Right lobe of liver (tissue), 6 donors: ENCODE data around the gene HPSE2. TPM values are rescaled to one million over a fixed set of nuclear protein-coding genes. Genes with fewer than 3 reads are reported as not detected.

Experiments
- ATAC-seq, 4 donors: fragments of 200-7000 bp; cut with Tn5 transposase; one replicate each; pipeline ENCODE4 v1.9.1; 2020; ENCODE audit warnings: mild to moderate bottlenecking in 4 of 4, moderate library complexity in 4 of 4
- DNase-seq, 3 donors: peaks; one replicate each; pipeline ENCODE4 v3.0.0-alpha.2; 2020
- H3K27ac ChIP-seq, 3 donors: fragments of 200-600 bp; one replicate each; pipeline ENCODE4 v1.8.0; 2022
- H3K27me3 ChIP-seq, 2 donors: fragments of 200-600 bp; one replicate each; pipeline ENCODE4 v1.8.0; 2022
- H3K36me3 ChIP-seq, 4 donors: fragments of 200-600 bp; sonication (generic) in 1 of 4; one replicate each; pipeline versions ENCODE4 v1.5.1 to v1.8.0; 2017 to 2022; ENCODE audit warnings: control low read depth in 1 of 4
- H3K4me1 ChIP-seq, 4 donors: fragments of 200-600 bp; sonication (generic) in 1 of 4; one replicate each; pipeline versions ENCODE4 v1.5.1 to v1.8.0; 2017 to 2022; ENCODE audit warnings: control low read depth in 1 of 4
- H3K4me3 ChIP-seq, 3 donors: fragments of 200-600 bp; one replicate each; pipeline ENCODE4 v1.8.0; 2022
- H3K9me3 ChIP-seq, 4 donors: fragments of 200-600 bp; sonication (generic) in 1 of 4; one replicate each; pipeline versions ENCODE4 v1.5.1 to v1.8.0; 2017 to 2022; ENCODE audit warnings: control low read depth in 1 of 4
- POLR2A ChIP-seq: fragments of 450-650 bp; IDR thresholded peaks from one replicate; pipeline ENCODE4 v1.6.1; 2017; ENCODE audit warnings: antibody characterized with exemption, mild to moderate bottlenecking
- WGBS: methylation state at CpG from one replicate; pipeline ENCODE4 v1.1.6; 2018; ENCODE audit warnings: low coverage, low lambda C conversion rate; ENCODE audit not compliant: insufficient coverage; ENCODE audit errors: missing lambda C conversion rate; 5-methylcytosine and 5-hydroxymethylcytosine counted together
- intact Hi-C, 2 donors: fragments of 100-400 bp; cut with DNase I; formaldehyde crosslinking; loops; one replicate each; pipeline versions ENCODE4 v1.11.2 to v1.14.1; 2022
- total RNA-seq, 6 experiments: library from RNA; depleted of rRNA in 2 of 6; stranded (reverse); fragments of >200 nt in 2 of 6; fragmentation: NEBNext Ultra II Directional in 3 of 6; extraction: Animal tissue kit (Norgen Biotek cat#: 25700) in 3 of 6; gene quantifications; one replicate each; pipeline versions ENCODE4 v1.1.0 to v1.2.4, GENCODE V29; 2016 to 2023
- TF ChIP-seq, protein P1 (sequence below), 4 donors: fragments of 200-600 bp in 3 of 4; fragments of 450-650 bp in 1 of 4; IDR thresholded peaks; one replicate each; pipeline versions ENCODE4 v1.5.1 to v1.8.0; 2016 to 2022; ENCODE audit warnings: antibody characterized with exemption in 4 of 4, mild to moderate bottlenecking in 2 of 4
- donor health status: DM: no; HTN: yes; CAD: no.
- donor health status: DM: no; HTN: no; CAD: no.
- donor health status: DM: no; HTN: no; CAD: no.
- donor health status: DM: no; HTN: yes; CAD: no.
- donor health status: DM: no; HTN: yes; CAD: no.

HPSE2 gene
- total RNA-seq, 6 experiments from 2014 or later: not detected

DNA sequence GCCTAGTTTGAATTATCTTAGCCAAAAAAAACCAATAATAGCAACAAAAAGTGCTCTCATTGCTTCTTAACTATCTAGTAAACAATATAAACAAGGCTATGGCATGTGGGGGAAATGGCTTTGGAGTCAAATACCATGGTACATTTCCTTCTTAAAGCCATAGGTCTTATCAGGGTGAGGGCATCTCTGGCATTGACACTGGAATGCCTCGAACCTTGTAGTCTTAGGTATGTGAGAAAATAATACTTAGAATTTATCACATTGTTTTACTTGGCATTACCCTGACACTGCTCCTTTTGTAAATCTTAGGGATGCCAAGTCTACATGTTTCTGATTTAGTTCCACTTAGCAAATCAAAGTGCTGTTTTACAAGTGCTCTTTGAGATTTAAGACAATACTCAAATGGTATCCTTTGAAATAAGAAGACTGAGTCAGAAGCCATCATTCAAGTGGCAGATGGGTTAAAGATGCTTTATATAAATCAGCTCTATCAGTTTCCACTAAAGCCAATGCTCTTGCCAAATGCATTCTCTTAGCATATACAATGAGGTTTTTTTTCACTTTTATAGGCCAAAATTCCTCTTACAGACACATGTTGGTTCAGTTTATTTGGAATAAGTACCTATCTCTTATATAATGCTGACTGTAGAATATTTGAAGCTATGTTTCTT lies 155.2 kb downstream of the HPSE2 start:
- 30% methylated on average over 1 of the region's 1 CpG for WGBS
- H3K4me1 ChIP-seq: no peaks in the 10 kb centered on the region
- no peak overlapping the region for H3K4me3 ChIP-seq
- H3K36me3 ChIP-seq: no peaks in the 10 kb centered on the region
- intact Hi-C loops: no loop called here
- no peaks in the 10 kb centered on the region for H3K27me3 ChIP-seq
- H3K9me3 ChIP-seq: no peaks in the 10 kb centered on the region
- no peak for DNase-seq
- no peak for TF ChIP-seq POLR2A
- no peak overlapping the region for H3K27ac ChIP-seq
- ATAC-seq: no peak

DNA sequence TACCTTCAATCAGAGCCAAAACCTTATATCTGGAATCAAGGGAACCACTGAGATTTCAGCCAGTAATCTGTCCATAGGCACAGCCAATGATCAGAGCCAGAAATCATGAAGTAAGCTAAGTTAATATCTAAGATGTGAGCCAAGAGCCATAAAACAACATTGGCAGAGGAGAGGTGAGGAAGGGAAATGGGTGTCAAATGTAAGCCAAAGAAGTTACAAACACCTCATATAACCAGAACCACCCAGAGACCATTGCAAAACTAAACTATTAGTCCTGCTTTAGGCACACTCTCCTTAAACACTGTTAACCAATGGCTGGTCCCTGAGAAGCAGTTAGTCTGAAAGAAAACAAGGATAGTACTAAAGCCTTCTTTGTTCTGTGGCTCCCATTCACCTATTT lies 173.1 kb downstream of the HPSE2 start:
- no peak for ATAC-seq
- Histone ChIP-seq H3K4me3 (no peak overlapping the region), H3K27ac (no peak overlapping the region), H3K9me3 (no peaks in the 10 kb centered on the region), H3K27me3 (no peaks in the 10 kb centered on the region), H3K36me3 (no peaks in the 10 kb centered on the region), H3K4me1 (no peaks in the 10 kb centered on the region)
- no peak for TF ChIP-seq POLR2A
- TF ChIP-seq, protein P1, sequence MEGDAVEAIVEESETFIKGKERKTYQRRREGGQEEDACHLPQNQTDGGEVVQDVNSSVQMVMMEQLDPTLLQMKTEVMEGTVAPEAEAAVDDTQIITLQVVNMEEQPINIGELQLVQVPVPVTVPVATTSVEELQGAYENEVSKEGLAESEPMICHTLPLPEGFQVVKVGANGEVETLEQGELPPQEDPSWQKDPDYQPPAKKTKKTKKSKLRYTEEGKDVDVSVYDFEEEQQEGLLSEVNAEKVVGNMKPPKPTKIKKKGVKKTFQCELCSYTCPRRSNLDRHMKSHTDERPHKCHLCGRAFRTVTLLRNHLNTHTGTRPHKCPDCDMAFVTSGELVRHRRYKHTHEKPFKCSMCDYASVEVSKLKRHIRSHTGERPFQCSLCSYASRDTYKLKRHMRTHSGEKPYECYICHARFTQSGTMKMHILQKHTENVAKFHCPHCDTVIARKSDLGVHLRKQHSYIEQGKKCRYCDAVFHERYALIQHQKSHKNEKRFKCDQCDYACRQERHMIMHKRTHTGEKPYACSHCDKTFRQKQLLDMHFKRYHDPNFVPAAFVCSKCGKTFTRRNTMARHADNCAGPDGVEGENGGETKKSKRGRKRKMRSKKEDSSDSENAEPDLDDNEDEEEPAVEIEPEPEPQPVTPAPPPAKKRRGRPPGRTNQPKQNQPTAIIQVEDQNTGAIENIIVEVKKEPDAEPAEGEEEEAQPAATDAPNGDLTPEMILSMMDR (IDR thresholded peaks at IDR 0.05): no peak
- DNase-seq: no peak
- intact Hi-C loops: no loop called here

- no peaks in the 10 kb centered on the region for H3K27me3 ChIP-seq
- H3K9me3 ChIP-seq: no peaks in the 10 kb centered on the region
- H3K27ac ChIP-seq: no peak overlapping the region
- H3K36me3 ChIP-seq: no peaks in the 10 kb centered on the region
- no peak for TF ChIP-seq POLR2A
- TF ChIP-seq, protein P1 (IDR thresholded peaks at IDR 0.05): no peak
- no peak overlapping the region for H3K4me3 ChIP-seq
- ATAC-seq (no peak), DNase-seq (no peak)
- intact Hi-C loops: no loop called here
- H3K4me1 ChIP-seq: no peaks in the 10 kb centered on the region
Observed at GRCh38 chr10:99058762-99059161, 176.9 kb downstream of the HPSE2 start.

- intact Hi-C loops: no loop called here
- no peaks in the 10 kb centered on the region for H3K27me3 ChIP-seq
- no peaks in the 10 kb centered on the region for H3K36me3 ChIP-seq
- DNase-seq (no peak), ATAC-seq (no peak)
- H3K27ac ChIP-seq: no peak overlapping the region
- no peaks in the 10 kb centered on the region for H3K9me3 ChIP-seq
- WGBS: 38% methylated on average over 4 of the region's 4 CpGs
- TF ChIP-seq, protein P1 (IDR thresholded peaks at IDR 0.05): no peak
- TF ChIP-seq POLR2A: no peak
- H3K4me1 ChIP-seq: no peaks in the 10 kb centered on the region
- H3K4me3 ChIP-seq: no peak overlapping the region
Observed at GRCh38 chr10:99057936-99058690, 177.5 kb downstream of the HPSE2 start.

DNA sequence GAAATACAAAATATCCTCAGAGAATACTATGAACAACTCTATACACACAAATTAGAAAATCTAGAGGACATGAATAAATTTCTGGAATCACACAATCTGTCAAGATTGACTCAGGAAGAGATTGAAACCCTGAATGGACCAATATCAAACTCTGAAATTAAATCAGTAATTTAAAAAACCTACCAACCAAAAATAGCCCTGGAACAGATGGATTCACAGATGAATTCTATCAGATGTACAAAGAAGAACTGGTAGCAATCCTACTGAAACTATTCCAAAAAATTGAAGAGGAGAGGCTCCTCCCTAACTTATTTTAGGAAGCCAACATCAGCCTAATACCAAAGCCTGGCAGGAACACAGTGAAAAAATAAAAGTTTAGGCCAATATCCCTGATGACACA lies 190.0 kb downstream of the HPSE2 start:
- no peak for ATAC-seq
- no peaks in the 10 kb centered on the region for H3K9me3 ChIP-seq
- no peaks in the 10 kb centered on the region for H3K4me1 ChIP-seq
- intact Hi-C loops: no loop called here
- H3K27ac ChIP-seq: no peak overlapping the region
- H3K4me3 ChIP-seq: no peak overlapping the region
- no peaks in the 10 kb centered on the region for H3K27me3 ChIP-seq
- TF ChIP-seq, protein P1 (IDR thresholded peaks at IDR 0.05): no peak
- no peak for TF ChIP-seq POLR2A
- H3K36me3 ChIP-seq: no peaks in the 10 kb centered on the region
- DNase-seq: no peak
